B cell (primary cell): ENCODE data around the gene FN3K. TPM values are rescaled to one million over a fixed set of nuclear protein-coding genes. Genes with fewer than 3 reads are reported as not detected.

Experiments
- ATAC-seq: fragments of 200-7000 bp; cut with Tn5 transposase; one replicate; pipeline ENCODE4 v1.10.0; 2021; ENCODE audit warnings: low read depth, mild to moderate bottlenecking, moderate number of reproducible peaks, moderate library complexity
- CTCF ChIA-PET: fragments of 350-600 bp; sonication (Branson Sonifier 250); formaldehyde crosslinking; loops from one replicate; lab custom pipeline; 2021; ENCODE audit warnings: antibody characterized with exemption, inconsistent platforms; lab: Charles Lee
- POLR2A ChIA-PET: fragments of 350-600 bp; sonication (Branson Sonifier 250); formaldehyde crosslinking; loops from one replicate; lab custom pipeline; 2021; ENCODE audit warnings: antibody characterized with exemption; lab: Charles Lee
- DNase-seq: peaks from one replicate; pipeline ENCODE4 v3.0.0; 2013
- H2AFZ ChIP-seq: 2 replicates; pipeline ENCODE4 v1.6.1; 2012; ENCODE audit warnings: mild to moderate bottlenecking, low read depth, low read length; ENCODE audit not compliant: insufficient read depth, poor library complexity, severe bottlenecking
- H3K27ac ChIP-seq, 2 donors: 1 replicate in 1 of 2; 2 replicates in 1 of 2; pipeline ENCODE4 v1.5.1; 2012 to 2013; ENCODE audit warnings: low read length in 2 of 2, mild to moderate bottlenecking in 2 of 2, moderate library complexity in 1 of 2
- H3K27me3 ChIP-seq, 4 experiments: fragments of 200-600 bp in 1 of 4; sonication (generic) in 1 of 4; replicated peaks in 1 of 4; 1 replicate in 2 of 4; 2 replicates in 2 of 4; pipeline versions ENCODE4 v1.6.1 to v1.7.0; 2013 to 2016; ENCODE audit warnings: low read length in 3 of 4, mild to moderate bottlenecking in 2 of 4, mixed read lengths in 1 of 4, moderate library complexity in 1 of 4; ENCODE audit not compliant: insufficient read depth in 4 of 4, control insufficient read depth in 3 of 4; ENCODE audit errors: control extremely low read depth in 1 of 4
- H3K36me3 ChIP-seq, 2 experiments: replicated peaks in 1 of 2; 1 replicate in 1 of 2; 2 replicates in 1 of 2; pipeline versions ENCODE4 v1.6.1 to v1.7.1; 2013; ENCODE audit warnings: low read length in 1 of 2; ENCODE audit not compliant: insufficient read depth in 2 of 2, control insufficient read depth in 1 of 2; ENCODE audit errors: control extremely low read depth in 1 of 2, extremely low read depth in 1 of 2
- H3K4me1 ChIP-seq, 2 donors: fragments of 200-600 bp in 1 of 2; sonication (generic) in 1 of 2; 1 replicate in 1 of 2; 2 replicates in 1 of 2; pipeline versions ENCODE4 v1.5.1 to v1.6.1; 2013 to 2017; ENCODE audit warnings: low read length in 2 of 2; ENCODE audit not compliant: control insufficient read depth in 2 of 2, insufficient read depth in 2 of 2
- H3K4me2 ChIP-seq: replicated peaks from 2 replicates; pipeline ENCODE3; 2012; ENCODE audit warnings: mild to moderate bottlenecking, low read depth, low read length; ENCODE audit not compliant: poor library complexity, severe bottlenecking
- H3K4me3 ChIP-seq, 5 experiments: fragments of 200-600 bp in 1 of 5; sonication (generic) in 1 of 5; 1 replicate in 3 of 5; 2 replicates in 2 of 5; pipeline versions ENCODE4 v1.5.1 to v1.7.0; 2011 to 2016; ENCODE audit warnings: low read length in 4 of 5, mild to moderate bottlenecking in 4 of 5, low read depth in 2 of 5, control low read depth in 1 of 5, moderate library complexity in 1 of 5; ENCODE audit not compliant: insufficient read depth in 1 of 5; ENCODE audit errors: control extremely low read depth in 1 of 5, extremely low read depth in 1 of 5
- H3K79me2 ChIP-seq: fragments of 200-600 bp; sonication (generic); one replicate; pipeline ENCODE4 v1.6.0; 2016; ENCODE audit warnings: low read length; ENCODE audit not compliant: control insufficient read depth, insufficient read depth
- H3K9ac ChIP-seq: fragments of 200-600 bp; sonication (generic); 2 replicates; pipeline ENCODE4 v1.6.1; 2017; ENCODE audit warnings: mild to moderate bottlenecking, low read length, moderate library complexity
- H3K9me3 ChIP-seq, 3 donors: one replicate each; pipeline versions ENCODE4 v1.6.1 to v1.7.1; 2013; ENCODE audit warnings: low read length in 2 of 3; ENCODE audit not compliant: control insufficient read depth in 2 of 3, insufficient read depth in 1 of 3; ENCODE audit errors: control extremely low read depth in 1 of 3
- H4K20me1 ChIP-seq: 2 replicates; pipeline ENCODE4 v1.6.0; 2012; ENCODE audit warnings: mild to moderate bottlenecking, low read length; ENCODE audit not compliant: insufficient read depth, control insufficient read depth, poor library complexity, severe bottlenecking
- H3K27ac Mint-ChIP-seq: one replicate; pipeline ENCODE4 v1.8.0; 2021; ENCODE audit warnings: mixed read lengths
- H3K27me3 Mint-ChIP-seq: one replicate; pipeline ENCODE4 v1.8.0; 2021; ENCODE audit warnings: mixed read lengths
- H3K4me1 Mint-ChIP-seq: one replicate; pipeline ENCODE4 v1.8.0; 2021; ENCODE audit warnings: mixed read lengths
- H3K4me3 Mint-ChIP-seq: one replicate; pipeline ENCODE4 v1.8.0; 2021; ENCODE audit warnings: mixed read lengths
- H3K9me3 Mint-ChIP-seq: one replicate; pipeline ENCODE4 v1.8.0; 2022; ENCODE audit warnings: mixed read lengths; ENCODE audit not compliant: insufficient read depth
- EZH2 ChIP-seq: IDR thresholded peaks from 2 replicates; pipeline ENCODE4 v1.6.1; 2012; ENCODE audit warnings: borderline replicate concordance, low read depth, mild to moderate bottlenecking, moderate library complexity, low read length; ENCODE audit not compliant: insufficient read depth, poor library complexity, severe bottlenecking
- WGBS: methylation state at CpG from one replicate; pipeline ENCODE4 v1.1.5; 2013; ENCODE audit warnings: missing lambda C conversion rate; ENCODE audit not compliant: insufficient coverage; 5-methylcytosine and 5-hydroxymethylcytosine counted together
- intact Hi-C: fragments of 100-400 bp; cut with micrococcal nuclease; formaldehyde crosslinking; loops from one replicate; pipeline ENCODE4 v1.10.0; 2022
- polyA plus RNA-seq: library from polyadenylated mRNA; depleted of rRNA; stranded (reverse); fragments of >200 nt; gene quantifications from 2 replicates; pipeline ENCODE4 v1.2.3, GENCODE V29; 2012
- total RNA-seq, 2 donors: library from RNA; stranded (reverse); fragments of 120-200 nt in 1 of 2; gene quantifications; 1 replicate in 1 of 2; 2 replicates in 1 of 2; pipeline versions ENCODE4 v1.2.3 to v1.2.4, GENCODE V29; 2013 to 2022
- TF ChIP-seq, protein P1 (sequence below): fragments of 200-600 bp; IDR thresholded peaks from one replicate; pipeline ENCODE4 v1.8.0; 2022; ENCODE audit warnings: antibody characterized with exemption, mild to moderate bottlenecking

The FN3K gene
- total and polyA plus RNA-seq, 2 donors (not counting 1 experiment from before 2014, with no cell fraction given), result 1.1 to 2.6 TPM

DNA sequence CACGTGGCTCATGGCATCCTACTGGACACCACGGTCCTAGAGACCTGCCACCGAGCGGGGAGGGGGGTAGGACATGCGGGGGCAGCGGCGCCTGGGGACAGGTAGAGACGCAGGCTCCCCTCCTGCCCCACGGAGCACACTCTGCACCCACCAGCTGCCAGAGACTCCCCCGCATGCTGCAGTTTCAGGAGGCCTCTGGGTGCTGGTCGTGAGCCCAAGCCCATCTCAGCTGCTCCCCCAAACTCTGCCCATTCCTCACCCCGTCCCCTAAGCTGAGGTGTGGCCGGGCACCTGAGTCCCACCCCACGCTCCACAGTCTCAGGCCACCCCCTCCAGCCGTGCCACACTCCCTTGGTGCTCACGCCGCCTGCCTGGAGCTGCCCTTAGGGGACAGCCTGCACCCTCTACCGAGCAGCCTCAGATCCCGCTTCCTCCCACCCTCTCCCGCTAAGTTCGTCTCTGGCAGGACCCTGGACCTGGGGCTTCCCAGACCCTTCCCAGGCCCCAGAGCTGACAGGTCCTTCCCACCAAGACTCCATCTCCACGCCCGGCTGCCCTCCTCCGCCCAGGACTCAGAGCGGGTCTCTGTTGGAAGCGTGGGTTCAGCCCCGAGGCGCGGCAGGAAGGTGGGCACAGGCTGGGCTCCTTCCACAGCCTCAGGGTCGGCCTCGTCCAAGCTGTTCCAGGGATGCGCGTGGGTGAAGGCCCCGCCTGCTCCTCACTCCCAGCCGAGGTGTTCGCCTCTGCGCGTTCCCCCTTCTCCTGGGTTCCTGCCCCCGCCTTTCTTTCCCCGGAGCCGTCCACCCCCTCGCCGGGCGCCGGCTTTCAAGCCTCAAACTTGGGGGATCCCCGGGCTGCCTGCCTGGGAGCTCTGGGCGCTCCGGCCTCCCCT is 38.3 kb upstream of the FN3K start:
- H3K4me2 ChIP-seq, result peak overlapping the region; percentile 95
- H3K4me1 Mint-ChIP-seq, result peaks cover 10% of the 10 kb centered on the region

More for the DNA sequence above, 38.3 kb upstream of the FN3K start:
- Histone ChIP-seq H2AFZ (peak overlapping the region; percentile 68), H4K20me1 (peaks cover 5% of the 10 kb centered on the region), H3K27ac (no peak overlapping the region), H3K4me1 (peaks cover 8 to 16% of the 10 kb centered on the region in 2 donors), H3K4me3 (peak overlapping the region in 4 of 5 experiments; percentile 20 to 70 (median 59)), H3K27me3 (peaks cover 0 to 11% (median 3%) of the 10 kb centered on the region in 4 experiments), H3K79me2 (peaks cover 3% of the 10 kb centered on the region), H3K36me3 (no peaks in the 10 kb centered on the region), H3K9me3 (peaks cover 0 to 28% (median 7%) of the 10 kb centered on the region in 3 donors), H3K9ac (peak overlapping the region; percentile 62)
- Mint-ChIP-seq H3K9me3 (peaks cover 6% of the 10 kb centered on the region), H3K4me3 (peak overlapping the region; percentile 96), H3K27ac (no peak overlapping the region), H3K27me3 (peaks cover 4% of the 10 kb centered on the region)
- TF ChIP-seq EZH2, result no peak
- TF ChIP-seq, protein P1, sequence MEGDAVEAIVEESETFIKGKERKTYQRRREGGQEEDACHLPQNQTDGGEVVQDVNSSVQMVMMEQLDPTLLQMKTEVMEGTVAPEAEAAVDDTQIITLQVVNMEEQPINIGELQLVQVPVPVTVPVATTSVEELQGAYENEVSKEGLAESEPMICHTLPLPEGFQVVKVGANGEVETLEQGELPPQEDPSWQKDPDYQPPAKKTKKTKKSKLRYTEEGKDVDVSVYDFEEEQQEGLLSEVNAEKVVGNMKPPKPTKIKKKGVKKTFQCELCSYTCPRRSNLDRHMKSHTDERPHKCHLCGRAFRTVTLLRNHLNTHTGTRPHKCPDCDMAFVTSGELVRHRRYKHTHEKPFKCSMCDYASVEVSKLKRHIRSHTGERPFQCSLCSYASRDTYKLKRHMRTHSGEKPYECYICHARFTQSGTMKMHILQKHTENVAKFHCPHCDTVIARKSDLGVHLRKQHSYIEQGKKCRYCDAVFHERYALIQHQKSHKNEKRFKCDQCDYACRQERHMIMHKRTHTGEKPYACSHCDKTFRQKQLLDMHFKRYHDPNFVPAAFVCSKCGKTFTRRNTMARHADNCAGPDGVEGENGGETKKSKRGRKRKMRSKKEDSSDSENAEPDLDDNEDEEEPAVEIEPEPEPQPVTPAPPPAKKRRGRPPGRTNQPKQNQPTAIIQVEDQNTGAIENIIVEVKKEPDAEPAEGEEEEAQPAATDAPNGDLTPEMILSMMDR, result no peak
- ChIA-PET POLR2A (interaction anchor here (0.6 kb wide), 1 partner anchor 32 kb away, joined by 3 read pairs; no protein-coding TSS in a partner anchor), CTCF (interaction anchor here (0.9 kb wide), 1 partner anchor 11 kb away, joined by 3 read pairs; no protein-coding TSS in a partner anchor)
- DNase-seq (no peak), ATAC-seq (no peak)
- intact Hi-C loops, result no loop called here
- WGBS, result 42% methylated on average over 48 of the region's 48 CpGs
